Bronchial epithelial cell (primary cell): ENCODE results near the gene ADRA1B. TPM values are rescaled to one million over a fixed set of nuclear protein-coding genes. Genes with fewer than 3 reads are reported as not detected.

Source experiments
- DNase-seq: peaks from one replicate; pipeline ENCODE4 v3.0.0-alpha.2; 2010; ENCODE audit warnings: low read depth
- FAIRE-seq: peaks from 2 replicates; lab custom pipeline; 2011; peaks lifted over from hg19 to GRCh38; lab: Jason Lieb, UNC
- H3K27me3 ChIP-seq: 2 replicates; pipeline ENCODE4 v1.5.1; 2011; ENCODE audit warnings: low read length; ENCODE audit not compliant: control insufficient read depth, insufficient read depth
- H3K36me3 ChIP-seq: 2 replicates; pipeline ENCODE4 v1.5.1; 2011; ENCODE audit warnings: low read length; ENCODE audit not compliant: control insufficient read depth, insufficient read depth
- H3K4me3 ChIP-seq: 2 replicates; pipeline ENCODE4 v1.5.1; 2011; ENCODE audit warnings: mild to moderate bottlenecking, low read depth, low read length, control low read depth
- CTCF ChIP-seq: IDR thresholded peaks from 2 replicates; pipeline ENCODE4 v1.5.1; 2011; ENCODE audit warnings: mild to moderate bottlenecking, moderate library complexity, low read length, control low read depth, inconsistent platforms; ENCODE audit not compliant: insufficient read depth, severe bottlenecking
- total RNA-seq: library from RNA; depleted of rRNA; stranded (reverse); fragments of >200 nt; gene quantifications from 2 replicates; pipeline ENCODE4 v1.2.1, GENCODE V29; 2014

Gene ADRA1B
- total RNA-seq, 1 donor from 2014 or later = under 0.01 TPM

GRCh38 chr5:159907689-159908590 is 8.3 kb upstream of the ADRA1B start:
- DNase-seq (no peak), FAIRE-seq (peak; percentile 18)
- no peaks in the 10 kb centered on the region for H3K27me3 ChIP-seq
- H3K36me3 ChIP-seq = no peaks in the 10 kb centered on the region
- no peak for TF ChIP-seq CTCF
- no peak overlapping the region for H3K4me3 ChIP-seq

DNA sequence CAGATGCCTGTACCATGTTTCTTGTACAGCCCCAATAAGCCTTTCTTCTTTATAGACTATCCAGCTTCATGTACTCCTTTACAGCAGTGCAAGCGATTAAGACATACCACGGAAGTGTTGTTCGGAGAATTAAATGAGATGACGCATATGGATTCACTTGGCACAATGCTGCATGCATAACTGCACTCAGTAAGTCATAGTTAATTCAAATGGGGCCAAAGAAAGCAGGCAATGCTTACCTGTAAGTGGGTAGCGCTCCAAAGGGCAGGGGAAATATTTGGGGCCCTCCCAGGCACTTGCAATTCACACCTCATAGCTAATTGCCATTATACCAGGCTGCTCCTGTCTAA is 7.7 kb upstream of the ADRA1B start:
- no peak overlapping the region for H3K4me3 ChIP-seq
- no peak for FAIRE-seq
- no peaks in the 10 kb centered on the region for H3K27me3 ChIP-seq
- TF ChIP-seq CTCF = no peak
- H3K36me3 ChIP-seq = no peaks in the 10 kb centered on the region
- peak; percentile 52 for DNase-seq

GRCh38 chr5:159909126-159909525 is 7.2 kb upstream of the ADRA1B start:
- H3K4me3 ChIP-seq = no peak overlapping the region
- DNase-seq (no peak), FAIRE-seq (no peak)
- no peaks in the 10 kb centered on the region for H3K36me3 ChIP-seq
- no peak for TF ChIP-seq CTCF
- H3K27me3 ChIP-seq = no peaks in the 10 kb centered on the region

GRCh38 chr5:159910207-159910842 is 6.0 kb upstream of the ADRA1B start:
- FAIRE-seq (no peak), DNase-seq (no peak)
- no peak for TF ChIP-seq CTCF

GRCh38 chr5:159910843-159911229 is 5.4 kb upstream of the ADRA1B start:
- H3K27me3 ChIP-seq = no peaks in the 10 kb centered on the region
- no peak for FAIRE-seq
- H3K36me3 ChIP-seq = no peaks in the 10 kb centered on the region
- H3K4me3 ChIP-seq = no peak overlapping the region
- TF ChIP-seq CTCF = no peak
- DNase-seq = no peak

More at GRCh38 chr5:159910207-159910842, 6.0 kb upstream of the ADRA1B start:
- Histone ChIP-seq H3K36me3 (no peaks in the 10 kb centered on the region), H3K27me3 (no peaks in the 10 kb centered on the region), H3K4me3 (no peak overlapping the region)
